Activated naive CD4-positive, alpha-beta T cell treated with anti-CD3 and anti-CD28 coated beads, Interleukin-2, amount 10 ng/mL, durations not matched to agents 7 days and 5 days (primary cell): ENCODE results near the gene CAPN11.
A peak's percentile ranks its signal among the peaks of the same experiment; 100 is the strongest.

Experiments used
- CTCF ChIA-PET: fragments of 350-600 bp; sonication (Branson Sonifier 250); formaldehyde crosslinking; loops from one replicate; lab custom pipeline; 2021; ENCODE audit warnings: antibody characterized with exemption; lab: Charles Lee
- DNase-seq: peaks from one replicate; pipeline ENCODE4 v3.0.0-alpha.2; 2020
- H3K27ac Mint-ChIP-seq: one replicate; pipeline ENCODE4 v1.8.0; 2021; ENCODE audit warnings: mild to moderate bottlenecking, moderate library complexity, mixed read lengths
- H3K27me3 Mint-ChIP-seq: one replicate; pipeline ENCODE4 v1.8.0; 2021; ENCODE audit warnings: mild to moderate bottlenecking, mixed read lengths
- H3K36me3 Mint-ChIP-seq: one replicate; pipeline ENCODE4 v1.8.0; 2021; ENCODE audit warnings: mixed read lengths
- H3K4me1 Mint-ChIP-seq: one replicate; pipeline ENCODE4 v1.8.0; 2021; ENCODE audit warnings: mixed read lengths
- H3K4me3 Mint-ChIP-seq: one replicate; pipeline ENCODE4 v1.8.0; 2021; ENCODE audit warnings: mild to moderate bottlenecking, moderate library complexity, mixed read lengths
- H3K9me3 Mint-ChIP-seq: one replicate; pipeline ENCODE4 v1.8.0; 2021; ENCODE audit warnings: mixed read lengths

The CAPN11 gene

DNA sequence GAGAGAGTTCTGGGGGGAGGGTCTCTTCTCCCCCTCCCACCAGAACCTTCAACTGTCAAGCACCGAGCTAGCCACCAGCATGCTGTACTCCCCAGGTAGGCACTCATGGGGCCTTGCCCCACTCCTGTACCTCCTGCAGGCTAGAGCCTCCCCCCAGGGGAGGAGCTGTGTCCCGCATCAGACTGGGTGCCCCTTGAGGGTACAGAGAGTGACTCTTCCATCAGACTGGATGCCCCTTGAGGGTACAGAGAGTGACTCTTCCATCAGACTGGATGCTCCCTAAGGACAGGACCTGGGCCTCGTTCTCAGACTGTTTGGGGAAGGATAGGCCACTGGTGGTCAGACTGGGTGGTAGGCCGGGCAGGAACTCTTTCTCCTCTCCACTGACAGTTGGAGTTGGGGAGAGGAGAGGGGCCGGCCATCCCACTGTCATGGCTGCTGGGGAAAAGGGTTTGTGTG, at the start of gene CAPN11:
CAPN11 (plus strand) TSS at position 51 of the 459 bp plus-strand sequence; CDS start at position 80, 29 bp downstream.
- no peaks in the 10 kb centered on the region for H3K9me3 Mint-ChIP-seq
- H3K27ac Mint-ChIP-seq = no peak within 1 kb of the TSS
- H3K4me1 Mint-ChIP-seq = no peaks in the 10 kb centered on the region
- no peaks in the 10 kb centered on the region for H3K36me3 Mint-ChIP-seq
- H3K27me3 Mint-ChIP-seq = peaks cover 23% of the 10 kb centered on the region
- CTCF ChIA-PET = interaction anchor here (2.0 kb wide), 1 partner anchor 62 kb away, joined by 6 read pairs; no protein-coding TSS in a partner anchor
- no peak within 1 kb of the TSS for H3K4me3 Mint-ChIP-seq
- DNase-seq = no peak

DNA sequence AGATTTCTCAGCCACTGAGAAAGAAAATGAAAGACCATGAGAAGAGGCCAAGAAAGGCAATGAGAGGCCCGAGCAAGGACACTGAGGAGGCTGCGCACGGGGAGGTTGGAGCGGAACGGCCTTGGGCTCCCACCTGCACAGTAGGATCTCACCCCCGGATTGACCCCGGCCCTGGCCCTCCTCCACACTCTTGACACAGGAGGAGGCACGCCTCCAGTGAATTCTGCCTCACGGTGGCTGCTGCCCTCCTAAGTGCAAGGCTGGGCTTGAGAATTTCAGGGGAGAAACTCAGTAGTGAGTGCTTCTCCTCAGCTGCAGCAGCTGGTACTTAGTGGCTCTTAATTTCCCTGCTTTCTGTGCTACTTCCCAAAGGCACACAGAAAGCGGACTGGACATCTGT, 49.4 kb upstream of the CAPN11 start:
- Mint-ChIP-seq H3K4me3 (no peak overlapping the region), H3K27ac (peak overlapping the region; percentile 68), H3K4me1 (peaks cover 5% of the 10 kb centered on the region), H3K9me3 (no peaks in the 10 kb centered on the region), H3K27me3 (no peaks in the 10 kb centered on the region), H3K36me3 (peaks cover 46% of the 10 kb centered on the region)
- DNase-seq = no peak
- CTCF ChIA-PET = interaction anchor here (2.4 kb wide), 1 partner anchor 13 kb away, joined by 6 read pairs; no protein-coding TSS in a partner anchor

DNA sequence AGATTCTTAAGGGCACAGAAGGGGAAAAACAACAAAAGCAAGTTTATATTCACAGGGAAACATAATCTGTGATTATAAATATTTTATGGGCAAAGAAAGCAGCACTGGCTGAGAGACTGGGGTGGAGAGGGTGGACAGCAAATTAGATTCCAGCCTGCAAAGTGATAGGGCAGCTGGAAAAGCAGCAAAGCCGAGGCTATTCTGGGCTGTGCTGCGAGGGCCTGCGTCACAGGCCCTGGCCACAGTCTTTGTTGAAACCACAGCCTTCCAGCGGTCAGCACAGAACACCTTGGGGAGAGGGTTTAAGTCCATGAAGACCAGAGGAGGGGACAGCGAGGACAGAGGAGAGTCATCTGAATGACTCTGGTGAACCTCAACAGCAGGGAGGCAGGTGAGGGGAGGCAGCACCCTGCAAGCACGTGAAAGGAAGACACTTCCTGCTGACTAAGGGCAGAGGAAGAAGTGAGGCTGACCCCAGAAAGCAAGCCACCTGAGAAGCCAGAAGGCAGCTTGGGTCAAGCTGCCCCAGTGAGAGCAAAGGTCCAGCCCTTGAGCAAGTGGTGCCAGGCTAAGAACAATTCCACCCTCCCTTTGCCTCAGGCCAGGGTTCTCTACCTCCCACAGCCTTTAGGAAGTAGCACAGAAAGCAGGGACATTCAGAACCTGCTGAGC, 48.5 kb upstream of the CAPN11 start:
- CTCF ChIA-PET = interaction anchor here (1.1 to 2.4 kb wide), 2 partner anchors 10 to 14 kb away, joined by 3 to 6 read pairs; no protein-coding TSS in a partner anchor
- Mint-ChIP-seq H3K9me3 (no peaks in the 10 kb centered on the region), H3K27me3 (no peaks in the 10 kb centered on the region), H3K36me3 (peaks cover 43% of the 10 kb centered on the region), H3K4me1 (peaks cover 5% of the 10 kb centered on the region), H3K4me3 (no peak overlapping the region), H3K27ac (no peak overlapping the region)
- DNase-seq = no peak

DNA sequence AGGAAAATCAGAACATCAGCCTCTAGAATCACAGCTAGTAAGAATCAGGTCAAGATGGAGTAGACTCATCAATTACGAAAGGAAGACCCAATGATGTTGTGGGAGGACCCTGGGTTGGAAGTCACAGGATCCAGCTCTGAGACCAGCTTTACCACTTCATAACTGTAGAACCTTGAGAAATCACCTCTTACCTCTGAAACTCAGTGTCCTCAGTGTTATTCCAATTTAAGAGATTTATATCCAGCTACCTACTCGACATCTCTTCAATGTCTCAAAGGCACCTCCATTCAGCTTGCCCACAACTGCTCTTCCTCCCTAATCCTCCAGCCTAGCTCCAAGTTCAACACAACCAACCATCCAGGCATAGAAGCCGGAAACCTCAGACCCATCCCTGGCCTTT, 47.7 kb upstream of the CAPN11 start:
- Mint-ChIP-seq H3K27ac (no peak overlapping the region), H3K4me1 (peaks cover 11% of the 10 kb centered on the region), H3K27me3 (no peaks in the 10 kb centered on the region), H3K9me3 (no peaks in the 10 kb centered on the region), H3K36me3 (peaks cover 48% of the 10 kb centered on the region), H3K4me3 (no peak overlapping the region)
- CTCF ChIA-PET = interaction anchor here (1.1 to 1.9 kb wide), 4 partner anchors 8 to 13 kb away, joined by 3 to 5 read pairs (median 4); no protein-coding TSS in a partner anchor
- no peak for DNase-seq

DNA sequence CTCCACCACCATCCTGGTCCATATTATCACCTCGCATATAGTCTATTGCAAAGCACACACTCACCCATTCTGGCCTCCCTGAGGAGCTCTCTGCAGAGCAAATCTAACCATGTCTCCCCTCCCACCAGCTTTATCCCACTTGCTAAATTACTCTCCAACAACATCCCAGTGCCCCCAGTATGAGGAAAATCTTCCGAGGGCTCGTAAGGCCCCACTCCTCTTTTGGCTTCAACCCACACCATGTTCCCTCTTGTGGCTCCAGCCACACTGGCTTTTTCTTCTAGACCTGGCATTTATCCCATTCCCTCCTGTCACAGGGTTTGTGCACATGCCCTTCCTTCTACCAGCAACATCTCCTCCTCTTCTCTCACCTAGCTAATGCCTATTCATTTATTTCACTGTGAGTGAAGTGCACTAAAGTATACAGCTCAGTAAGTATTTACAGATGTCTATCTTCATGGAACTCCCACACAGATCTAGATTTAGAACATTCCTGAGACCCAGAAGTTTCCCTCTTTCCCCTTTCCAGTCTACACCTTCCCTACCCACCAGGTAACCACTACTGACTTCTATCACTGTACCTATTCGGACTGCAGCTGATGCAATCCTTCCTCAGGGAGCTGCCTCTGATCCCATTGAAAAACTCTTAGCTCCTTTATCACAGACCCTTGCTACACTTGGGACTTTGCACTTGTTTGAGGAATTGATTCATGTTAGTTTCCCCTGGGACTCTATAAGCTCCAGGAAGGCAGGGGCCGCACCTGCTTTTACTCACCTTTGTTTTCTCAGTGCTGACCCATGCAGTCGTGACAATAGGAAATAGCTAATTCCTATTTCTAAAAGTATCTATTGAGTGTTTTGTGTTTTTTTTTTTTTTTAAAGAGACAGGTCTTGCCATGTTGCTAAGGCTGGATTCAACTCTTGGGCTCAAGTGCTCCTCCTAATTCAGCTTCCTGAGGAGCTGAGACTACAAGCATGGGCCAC, 46.9 kb upstream of the CAPN11 start:
- H3K27me3 Mint-ChIP-seq = no peaks in the 10 kb centered on the region
- H3K4me3 Mint-ChIP-seq = no peak overlapping the region
- CTCF ChIA-PET = interaction anchor here (1.1 to 1.9 kb wide), 4 partner anchors 9 to 14 kb away, joined by 3 to 5 read pairs (median 4); no protein-coding TSS in a partner anchor
- DNase-seq = no peak
- H3K27ac Mint-ChIP-seq = no peak overlapping the region
- no peaks in the 10 kb centered on the region for H3K9me3 Mint-ChIP-seq
- H3K4me1 Mint-ChIP-seq = peaks cover 18% of the 10 kb centered on the region
- peaks cover 47% of the 10 kb centered on the region for H3K36me3 Mint-ChIP-seq

DNA sequence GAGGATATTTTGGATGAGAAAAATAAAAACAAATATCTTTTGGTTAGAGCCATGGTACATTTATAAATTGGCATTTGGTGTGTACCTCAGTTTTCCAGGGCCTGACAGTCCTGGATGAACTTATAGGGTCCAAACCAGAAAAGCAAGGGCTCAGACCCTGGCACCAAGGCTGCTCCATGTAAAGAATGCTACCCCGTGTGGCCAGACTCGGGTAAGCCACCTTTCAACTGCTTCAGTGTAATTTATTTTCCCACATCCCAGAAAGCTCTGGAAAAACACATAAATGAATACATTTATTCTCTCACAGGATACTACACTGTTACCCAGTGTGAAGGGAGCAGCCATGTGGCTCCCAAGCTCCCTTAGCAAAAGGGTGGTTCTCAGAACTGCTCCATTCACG, 45.2 kb upstream of the CAPN11 start:
- peaks cover 29% of the 10 kb centered on the region for H3K4me1 Mint-ChIP-seq
- H3K36me3 Mint-ChIP-seq = peaks cover 55% of the 10 kb centered on the region
- H3K27me3 Mint-ChIP-seq = no peaks in the 10 kb centered on the region
- no peak for DNase-seq
- no peak overlapping the region for H3K27ac Mint-ChIP-seq
- H3K4me3 Mint-ChIP-seq = no peak overlapping the region
- no peaks in the 10 kb centered on the region for H3K9me3 Mint-ChIP-seq
- CTCF ChIA-PET = no interaction called here

DNA sequence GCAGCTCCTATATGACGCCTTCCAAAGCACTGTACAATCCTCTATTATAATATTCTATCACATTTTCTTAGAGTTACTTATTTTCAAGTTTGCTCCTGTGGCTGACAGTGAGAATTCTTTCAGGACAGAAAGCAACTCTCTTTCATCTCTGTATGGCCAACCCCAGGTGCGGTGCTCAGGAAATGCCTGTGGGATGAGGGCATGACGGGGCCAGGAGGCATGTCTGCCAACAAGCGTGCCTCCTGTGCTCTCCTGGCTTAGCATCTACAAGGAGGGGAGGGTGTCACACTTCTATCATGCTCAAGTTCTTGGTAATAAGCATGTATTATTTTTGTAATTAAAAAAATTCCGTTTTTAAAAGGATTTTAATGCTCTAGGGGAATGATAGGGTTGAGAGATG, 42.8 kb upstream of the CAPN11 start:
- peaks cover 43% of the 10 kb centered on the region for H3K4me1 Mint-ChIP-seq
- DNase-seq = no peak
- H3K9me3 Mint-ChIP-seq = no peaks in the 10 kb centered on the region
- H3K27me3 Mint-ChIP-seq = no peaks in the 10 kb centered on the region
- CTCF ChIA-PET = interaction anchor here (1.2 to 1.7 kb wide), 3 partner anchors 19 to 106 kb away, joined by 3 to 4 read pairs (median 4); no protein-coding TSS in a partner anchor
- H3K4me3 Mint-ChIP-seq = no peak overlapping the region
- no peak overlapping the region for H3K27ac Mint-ChIP-seq
- H3K36me3 Mint-ChIP-seq = peaks cover 43% of the 10 kb centered on the region

DNA sequence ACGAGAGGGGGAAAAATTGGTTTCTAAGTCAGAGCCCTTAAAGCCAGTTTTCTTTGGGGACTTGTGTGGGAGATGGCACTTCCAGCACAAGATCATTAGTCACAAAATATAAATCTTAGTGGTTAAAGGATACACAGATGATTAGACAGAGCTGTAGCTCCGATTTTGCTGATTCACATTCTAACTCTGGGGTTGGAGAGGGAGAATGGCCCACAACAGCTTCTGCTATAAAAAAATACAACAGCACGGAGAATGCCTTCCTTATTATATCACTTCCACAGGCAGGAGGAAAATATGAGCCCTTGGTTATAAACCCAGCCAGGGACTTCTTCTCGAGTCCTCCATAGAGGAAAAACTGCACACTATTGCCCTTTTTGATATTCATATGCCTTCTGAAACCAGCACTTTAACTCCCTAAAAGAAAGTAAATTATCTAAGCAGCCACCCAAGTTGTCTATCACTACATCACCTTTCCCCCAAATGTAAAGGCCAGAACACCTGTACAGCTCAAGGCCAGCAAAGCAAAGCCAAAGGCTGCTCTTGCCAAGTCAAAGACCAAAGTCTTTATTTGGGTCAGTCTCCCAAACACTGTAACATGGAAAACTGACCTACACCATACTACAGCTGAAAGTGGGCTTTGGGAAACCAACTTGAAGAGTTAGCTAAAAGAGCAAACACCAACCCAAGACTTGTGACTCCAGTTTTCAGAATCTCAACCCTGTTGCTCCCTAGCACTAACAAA, 41.8 kb upstream of the CAPN11 start:
- H3K27me3 Mint-ChIP-seq = no peaks in the 10 kb centered on the region
- H3K9me3 Mint-ChIP-seq = no peaks in the 10 kb centered on the region
- H3K36me3 Mint-ChIP-seq = peaks cover 33% of the 10 kb centered on the region
- no peak for DNase-seq
- no peak overlapping the region for H3K27ac Mint-ChIP-seq
- H3K4me1 Mint-ChIP-seq = peaks cover 45% of the 10 kb centered on the region
- CTCF ChIA-PET = interaction anchor here (0.6 to 1.7 kb wide), 5 partner anchors 20 to 959 kb away, joined by 3 to 4 read pairs (median 3); no protein-coding TSS in a partner anchor
- no peak overlapping the region for H3K4me3 Mint-ChIP-seq

DNA sequence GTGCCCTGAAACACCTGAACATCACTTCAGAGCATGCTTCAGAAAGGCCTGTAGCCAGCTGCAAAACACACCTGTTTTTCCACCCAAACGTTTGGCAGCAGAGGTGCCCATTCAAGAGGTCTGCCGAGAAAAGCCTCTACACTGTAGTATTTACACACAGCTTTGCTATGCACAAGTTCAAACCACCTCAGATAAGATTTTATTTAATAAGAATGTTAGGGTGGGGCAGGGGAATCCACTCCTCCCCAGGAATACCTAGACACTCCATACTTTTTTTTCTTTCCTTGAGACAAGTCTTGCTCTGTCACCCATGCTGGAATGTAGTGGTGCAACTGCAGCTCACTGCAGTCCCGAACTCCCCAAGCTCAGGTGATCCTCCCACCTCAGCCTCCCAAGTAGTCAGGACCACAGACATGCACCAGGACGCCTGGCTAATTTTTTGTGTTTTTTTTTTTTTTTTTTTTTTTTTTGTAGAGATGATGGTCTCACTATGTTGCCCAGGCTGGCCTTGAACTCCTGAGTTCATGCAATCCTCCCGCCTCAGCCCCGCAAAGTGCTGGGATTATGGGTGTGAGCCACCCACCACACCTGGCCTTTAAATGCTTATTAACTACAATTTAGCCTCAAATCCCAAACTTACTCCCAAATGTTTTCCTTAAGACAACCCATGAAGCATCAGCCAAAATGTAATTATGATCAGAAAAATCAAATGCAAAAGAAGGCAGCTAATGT, 41.1 kb upstream of the CAPN11 start:
- peaks cover 49% of the 10 kb centered on the region for H3K4me1 Mint-ChIP-seq
- DNase-seq = no peak
- H3K36me3 Mint-ChIP-seq = peaks cover 27% of the 10 kb centered on the region
- no peak overlapping the region for H3K27ac Mint-ChIP-seq
- H3K4me3 Mint-ChIP-seq = no peak overlapping the region
- no peaks in the 10 kb centered on the region for H3K27me3 Mint-ChIP-seq
- H3K9me3 Mint-ChIP-seq = no peaks in the 10 kb centered on the region
- CTCF ChIA-PET = interaction anchor here (0.6 to 1.7 kb wide), 5 partner anchors 21 to 960 kb away, joined by 3 to 4 read pairs (median 3); partner anchors contain the start of gene AARS2

DNA sequence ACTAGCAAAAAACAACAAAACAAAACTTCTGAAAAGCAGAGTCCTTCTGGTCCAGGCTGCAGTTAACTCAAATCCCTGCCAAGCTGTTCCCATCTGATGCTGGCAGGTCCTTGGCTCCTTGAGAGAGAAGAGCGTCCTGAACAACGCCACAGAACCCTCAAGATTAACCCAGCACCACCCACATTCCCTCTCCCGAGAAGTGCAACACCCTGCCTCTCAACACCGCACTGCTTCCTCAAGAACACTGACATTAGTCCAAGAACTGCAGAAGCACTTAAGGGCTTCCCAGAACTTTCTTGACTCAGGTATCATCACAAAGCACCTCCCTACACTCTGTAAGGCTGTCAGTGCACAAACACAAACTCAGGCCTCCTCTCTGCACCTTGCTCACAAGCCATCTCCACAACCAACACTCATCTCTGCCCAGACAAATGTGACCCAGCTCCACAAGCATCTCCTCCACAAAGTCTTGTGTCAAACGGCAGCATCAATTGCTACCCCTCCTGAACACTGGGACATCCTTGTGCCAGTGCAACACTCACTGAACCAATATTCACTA, 38.8 kb upstream of the CAPN11 start:
- H3K9me3 Mint-ChIP-seq = no peaks in the 10 kb centered on the region
- CTCF ChIA-PET = no interaction called here

DNA sequence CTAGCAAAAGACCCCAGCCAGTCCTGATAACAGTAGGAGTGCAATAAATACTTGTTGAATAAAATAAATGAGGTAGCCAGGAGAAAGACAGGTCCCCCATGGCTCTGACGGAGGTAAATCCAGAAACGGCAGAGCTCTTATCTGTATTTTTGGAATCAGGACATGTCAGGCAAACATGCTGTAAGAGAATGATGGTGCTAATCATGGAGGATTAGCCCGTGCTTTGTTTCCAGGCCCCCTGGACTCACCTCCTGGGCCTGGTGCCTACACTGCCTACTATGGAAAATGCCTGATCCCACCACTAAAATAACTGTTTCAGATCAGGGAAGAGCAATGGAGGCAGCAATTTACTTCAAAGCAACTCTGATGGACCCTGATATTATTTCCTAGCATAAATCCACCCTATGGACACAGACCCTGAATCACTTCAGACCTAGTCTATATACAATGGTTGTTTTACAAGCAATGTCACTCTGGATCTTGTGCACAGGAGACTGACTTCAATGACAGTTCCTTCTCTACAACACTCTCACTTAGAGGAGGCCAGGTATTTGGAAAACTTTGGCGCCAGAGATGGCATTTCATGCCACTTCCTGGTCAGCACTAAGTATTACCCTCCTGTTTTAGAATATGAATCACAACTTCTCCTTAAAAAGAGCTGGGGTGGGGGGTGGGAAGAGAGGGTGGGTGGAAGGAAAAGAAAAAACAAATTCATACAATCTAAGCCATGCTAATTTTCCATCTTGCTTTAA, 37.8 kb upstream of the CAPN11 start:
- Mint-ChIP-seq H3K27ac (no peak overlapping the region), H3K36me3 (peaks cover 26% of the 10 kb centered on the region), H3K4me1 (peaks cover 76% of the 10 kb centered on the region), H3K4me3 (no peak overlapping the region), H3K9me3 (no peaks in the 10 kb centered on the region), H3K27me3 (no peaks in the 10 kb centered on the region)
- no peak for DNase-seq
- CTCF ChIA-PET = interaction anchor here (0.7 to 1.0 kb wide), 3 partner anchors 22 to 42 kb away, joined by 3 to 5 read pairs (median 3); no protein-coding TSS in a partner anchor

More for the DNA sequence above, 38.8 kb upstream of the CAPN11 start:
- no peak for DNase-seq
- H3K4me1 Mint-ChIP-seq = peaks cover 71% of the 10 kb centered on the region
- no peak overlapping the region for H3K27ac Mint-ChIP-seq
- no peaks in the 10 kb centered on the region for H3K27me3 Mint-ChIP-seq
- no peak overlapping the region for H3K4me3 Mint-ChIP-seq
- H3K36me3 Mint-ChIP-seq = peaks cover 29% of the 10 kb centered on the region

DNA sequence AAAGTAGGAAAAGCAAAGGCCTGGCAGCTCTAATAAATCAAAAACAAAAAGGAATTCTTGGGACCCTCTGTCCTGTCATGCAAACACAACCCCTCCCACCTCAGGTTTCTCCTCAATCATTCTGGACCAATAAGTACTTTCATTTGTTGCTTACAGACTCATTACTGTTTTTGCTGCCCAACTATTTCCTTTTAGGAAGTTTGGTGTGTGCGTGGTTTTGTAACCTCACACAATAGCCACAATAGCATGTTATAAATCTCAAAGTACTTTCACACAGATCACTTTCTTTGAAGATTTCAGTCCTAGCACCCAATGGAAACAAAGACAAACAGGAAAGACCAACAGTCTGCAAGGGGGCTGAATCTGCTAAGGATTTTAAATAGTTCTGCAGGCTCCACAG, 35.8 kb upstream of the CAPN11 start:
- no peaks in the 10 kb centered on the region for H3K9me3 Mint-ChIP-seq
- H3K27me3 Mint-ChIP-seq = no peaks in the 10 kb centered on the region
- peak overlapping the region; percentile 87 for H3K27ac Mint-ChIP-seq
- CTCF ChIA-PET = interaction anchor here (1.1 to 1.4 kb wide), 4 partner anchors 11 to 26 kb away, joined by 3 to 4 read pairs (median 4); no protein-coding TSS in a partner anchor
- peak; percentile 50 for DNase-seq
- H3K4me1 Mint-ChIP-seq = peaks cover 71% of the 10 kb centered on the region
- H3K4me3 Mint-ChIP-seq = peak overlapping the region; percentile 41
- H3K36me3 Mint-ChIP-seq = peaks cover 28% of the 10 kb centered on the region
